ENCODE results near the gene TGFBR3.
"Not testable (repeated sequence)": the region's sequence is repeated elsewhere in the genome, so short reads cannot be mapped to it uniquely, and the experiment has no call there.

Gene TGFBR3

GRCh38 chr1:91846639-91847013 lies 39.3 kb downstream of the TGFBR3 start:
- no peak for DNase-seq

- DNase-seq, result peak; percentile 88
Measured at GRCh38 chr1:91846007-91846638, 39.8 kb downstream of the TGFBR3 start.

GRCh38 chr1:91844862-91845528 lies 41.0 kb downstream of the TGFBR3 start:
- DNase-seq, result no peak

- no peak for DNase-seq
Measured at GRCh38 chr1:91843843-91844242, 42.1 kb downstream of the TGFBR3 start.

GRCh38 chr1:91842563-91842962 lies 43.4 kb downstream of the TGFBR3 start:
- DNase-seq, result no peak

- no peak for DNase-seq
Measured at GRCh38 chr1:91842056-91842455, 43.9 kb downstream of the TGFBR3 start.

- DNase-seq, result not testable (repeated sequence)
Measured at GRCh38 chr1:91840276-91840675, 45.7 kb downstream of the TGFBR3 start.

- DNase-seq, result peak; percentile 22
Measured at GRCh38 chr1:91836331-91837040, 49.5 kb downstream of the TGFBR3 start.

- no peak for DNase-seq
Measured at GRCh38 chr1:91835087-91835521, 50.8 kb downstream of the TGFBR3 start.

GRCh38 chr1:91834549-91834948 lies 51.4 kb downstream of the TGFBR3 start:
- DNase-seq, result not testable (repeated sequence)

GRCh38 chr1:91833946-91834345 lies 52.0 kb downstream of the TGFBR3 start:
- no peak for DNase-seq

- no peak for DNase-seq
Measured at GRCh38 chr1:91831132-91831930, 54.6 kb downstream of the TGFBR3 start.

- no peak for DNase-seq
Measured at GRCh38 chr1:91830242-91831131, 55.5 kb downstream of the TGFBR3 start.

GRCh38 chr1:91829293-91830153 lies 56.4 kb downstream of the TGFBR3 start:
- DNase-seq, result no peak

- DNase-seq, result no peak
Measured at GRCh38 chr1:91828583-91829281, 57.2 kb downstream of the TGFBR3 start.

- no peak for DNase-seq
Measured at GRCh38 chr1:91827459-91828321, 58.3 kb downstream of the TGFBR3 start.

- no peak for DNase-seq
Measured at GRCh38 chr1:91827087-91827458, 58.9 kb downstream of the TGFBR3 start.

GRCh38 chr1:91826649-91827048 lies 59.3 kb downstream of the TGFBR3 start:
- DNase-seq, result no peak

- DNase-seq, result no peak
Measured at GRCh38 chr1:91826248-91826647, 59.7 kb downstream of the TGFBR3 start.
